Peyer's patch (tissue), 4 donors: ENCODE results near the gene FAM110D.

Experiments
- POLR2A ChIP-seq, 2 donors: fragments of 450-650 bp; IDR thresholded peaks; one replicate each; pipeline ENCODE4 v1.5.1; 2017; ENCODE audit warnings: antibody characterized with exemption in 2 of 2, mild to moderate bottlenecking in 2 of 2, moderate library complexity in 2 of 2
- TF ChIP-seq, protein P1 (sequence below), 6 experiments: fragments of 450-650 bp in 4 of 6; fragments of 200-600 bp in 2 of 6; sonication (generic) in 1 of 6; IDR thresholded peaks; one replicate each; pipeline ENCODE4 v1.5.1; 2017 to 2019; ENCODE audit warnings: antibody characterized with exemption in 6 of 6, mild to moderate bottlenecking in 3 of 6, moderate library complexity in 1 of 6

DNA sequence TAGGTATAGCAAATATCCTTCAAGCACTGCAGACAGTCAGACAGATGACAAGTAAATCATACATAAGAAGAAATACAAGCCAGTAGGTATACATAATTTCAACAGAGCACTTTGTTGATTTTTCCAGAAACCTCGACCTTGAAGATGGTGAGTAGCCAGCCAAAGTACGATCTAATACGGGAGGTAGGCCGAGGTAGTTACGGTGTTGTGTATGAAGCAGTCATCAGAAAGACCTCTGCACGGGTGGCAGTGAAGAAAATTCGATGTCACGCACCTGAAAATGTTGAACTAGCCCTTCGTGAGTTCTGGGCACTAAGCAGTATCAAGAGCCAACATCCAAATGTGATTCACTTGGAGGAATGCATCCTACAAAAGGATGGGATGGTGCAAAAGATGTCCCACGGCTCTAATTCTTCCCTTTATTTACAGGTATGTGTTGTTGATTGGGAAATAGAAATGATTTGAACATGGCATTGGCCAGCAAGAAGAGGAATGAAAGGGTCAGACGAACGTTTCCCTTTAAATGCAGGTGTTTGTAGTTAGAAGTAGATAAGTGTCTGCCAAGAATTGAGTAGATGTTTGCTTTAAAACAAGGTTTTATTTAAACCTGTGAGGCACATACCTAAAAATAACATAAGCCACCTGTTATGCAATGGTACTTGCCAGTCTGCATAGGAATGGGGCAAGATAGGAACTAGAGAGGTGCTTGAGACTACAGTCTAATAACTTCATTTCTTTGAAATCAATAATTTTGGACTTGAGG lies 44.5 kb upstream of the FAM110D start:
- TF ChIP-seq, protein P1, sequence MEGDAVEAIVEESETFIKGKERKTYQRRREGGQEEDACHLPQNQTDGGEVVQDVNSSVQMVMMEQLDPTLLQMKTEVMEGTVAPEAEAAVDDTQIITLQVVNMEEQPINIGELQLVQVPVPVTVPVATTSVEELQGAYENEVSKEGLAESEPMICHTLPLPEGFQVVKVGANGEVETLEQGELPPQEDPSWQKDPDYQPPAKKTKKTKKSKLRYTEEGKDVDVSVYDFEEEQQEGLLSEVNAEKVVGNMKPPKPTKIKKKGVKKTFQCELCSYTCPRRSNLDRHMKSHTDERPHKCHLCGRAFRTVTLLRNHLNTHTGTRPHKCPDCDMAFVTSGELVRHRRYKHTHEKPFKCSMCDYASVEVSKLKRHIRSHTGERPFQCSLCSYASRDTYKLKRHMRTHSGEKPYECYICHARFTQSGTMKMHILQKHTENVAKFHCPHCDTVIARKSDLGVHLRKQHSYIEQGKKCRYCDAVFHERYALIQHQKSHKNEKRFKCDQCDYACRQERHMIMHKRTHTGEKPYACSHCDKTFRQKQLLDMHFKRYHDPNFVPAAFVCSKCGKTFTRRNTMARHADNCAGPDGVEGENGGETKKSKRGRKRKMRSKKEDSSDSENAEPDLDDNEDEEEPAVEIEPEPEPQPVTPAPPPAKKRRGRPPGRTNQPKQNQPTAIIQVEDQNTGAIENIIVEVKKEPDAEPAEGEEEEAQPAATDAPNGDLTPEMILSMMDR (IDR thresholded peaks at IDR 0.05): no peak
- TF ChIP-seq POLR2A (IDR thresholded peaks at IDR 0.05): no peak
